SK-N-SH (cell line): Measurements from ENCODE around the gene PITHD1. TPM values are rescaled to one million over a fixed set of nuclear protein-coding genes. Genes with fewer than 3 reads are reported as not detected.
A peak's percentile ranks its signal among the peaks of the same experiment; 100 is the strongest.

Experiments
- CTCF ChIA-PET: fragments of 300-600, 350-600 bp; formaldehyde crosslinking; extraction: SDS; loops from one replicate; lab custom pipeline; 2021; lab: Yijun Ruan, JAX
- POLR2A ChIA-PET: fragments of 350-600 bp; sonication (Branson Sonifier 250); formaldehyde crosslinking; extraction: SDS; loops from one replicate; lab custom pipeline; 2020; ENCODE audit warnings: antibody characterized with exemption, inconsistent platforms; lab: Yijun Ruan, JAX
- DNase-seq: peaks from one replicate; pipeline ENCODE4 v3.0.0; 2012
- H2AFZ ChIP-seq: fragments of 200-600 bp; sonication (generic); 2 replicates; pipeline ENCODE4 v1.8.1; 2016; ENCODE audit warnings: antibody characterized with exemption, mild to moderate bottlenecking, low read depth
- H3F3A ChIP-seq: fragments of 200-600 bp; sonication (generic); replicated peaks from 2 replicates; pipeline ENCODE3; 2016; ENCODE audit warnings: antibody characterized with exemption, mild to moderate bottlenecking; ENCODE audit not compliant: insufficient read depth
- H3K27ac ChIP-seq, 2 experiments: fragments of 200-500 bp in 1 of 2; fragments of 200-600 bp in 1 of 2; sonication (Bioruptor generic) in 1 of 2; sonication (generic), shearing (Covaris generic) in 1 of 2; 2 replicates each; pipeline versions ENCODE4 v1.5.1 to v1.6.1; 2014 to 2016; ENCODE audit warnings: low read depth in 2 of 2, inconsistent platforms in 1 of 2, low read length in 1 of 2, mild to moderate bottlenecking in 1 of 2, mixed read lengths in 1 of 2
- H3K27me3 ChIP-seq: fragments of 200-600 bp; sonication (generic), shearing (Covaris generic); 2 replicates; pipeline ENCODE4 v1.6.1; 2016; ENCODE audit warnings: mixed run types; ENCODE audit not compliant: insufficient read depth
- H3K36me3 ChIP-seq, 2 experiments: fragments of 200-500 bp in 1 of 2; fragments of 200-600 bp in 1 of 2; sonication (Bioruptor generic) in 1 of 2; sonication (generic) in 1 of 2; replicated peaks in 1 of 2; 2 replicates each; pipeline versions ENCODE3 to v1.5.1; 2014 to 2016; ENCODE audit warnings: low read length in 1 of 2, mild to moderate bottlenecking in 1 of 2; ENCODE audit not compliant: insufficient read depth in 2 of 2, control insufficient read depth in 1 of 2
- H3K4me1 ChIP-seq, 2 experiments: fragments of 200-500 bp in 1 of 2; fragments of 200-600 bp in 1 of 2; sonication (Bioruptor generic) in 1 of 2; sonication (generic), shearing (Covaris generic) in 1 of 2; 2 replicates each; pipeline versions ENCODE4 v1.5.1 to v1.6.1; 2014 to 2016; ENCODE audit warnings: low read depth in 1 of 2, low read length in 1 of 2, mixed run types in 1 of 2; ENCODE audit not compliant: insufficient read depth in 2 of 2, control insufficient read depth in 1 of 2
- H3K4me2 ChIP-seq: fragments of 200-600 bp; sonication (generic), shearing (Covaris generic); 2 replicates; pipeline ENCODE4 v1.6.1; 2017; ENCODE audit warnings: mixed run types
- H3K4me3 ChIP-seq, 2 experiments: fragments of 200-500 bp in 1 of 2; fragments of 200-600 bp in 1 of 2; sonication (Bioruptor generic) in 1 of 2; sonication (generic), shearing (Covaris generic) in 1 of 2; 2 replicates each; pipeline versions ENCODE4 v1.5.1 to v1.8.1; 2014 to 2016; ENCODE audit warnings: low read depth in 2 of 2, inconsistent platforms in 1 of 2, low read length in 1 of 2, mild to moderate bottlenecking in 1 of 2, mixed read lengths in 1 of 2, moderate library complexity in 1 of 2
- H3K79me2 ChIP-seq: fragments of 200-600 bp; sonication (generic); 2 replicates; pipeline ENCODE4 v1.8.1; 2017; ENCODE audit warnings: mild to moderate bottlenecking; ENCODE audit not compliant: insufficient read depth
- H3K9ac ChIP-seq: fragments of 200-600 bp; sonication (generic); 2 replicates; pipeline ENCODE4 v1.6.1; 2017; ENCODE audit warnings: mixed run types
- H3K9me2 ChIP-seq: fragments of 200-600 bp; sonication (generic); 2 replicates; pipeline ENCODE4 v1.6.1; 2017; ENCODE audit warnings: mixed run types
- H3K9me3 ChIP-seq: fragments of 200-600 bp; sonication (generic); 2 replicates; pipeline ENCODE4 v1.6.1; 2017; ENCODE audit warnings: mixed run types, mild to moderate bottlenecking, moderate library complexity
- H4K20me1 ChIP-seq: fragments of 200-600 bp; sonication (generic); 2 replicates; pipeline ENCODE4 v1.6.1; 2017; ENCODE audit warnings: mild to moderate bottlenecking, mixed run types; ENCODE audit not compliant: insufficient read depth
- CTCF ChIP-seq: fragments of 200-600 bp; sonication (generic); IDR thresholded peaks from 2 replicates; pipeline ENCODE4 v1.6.1; 2017; ENCODE audit warnings: antibody characterized with exemption, mild to moderate bottlenecking, moderate library complexity
- ELF1 ChIP-seq: IDR thresholded peaks from 2 replicates; pipeline ENCODE4 v1.4.0; 2012
- GABPA ChIP-seq: IDR thresholded peaks from 2 replicates; pipeline ENCODE4 v1.4.0; 2012; ENCODE audit warnings: low read depth, mild to moderate bottlenecking
- GATA2 ChIP-seq: sonication (generic); formaldehyde crosslinking; IDR thresholded peaks from 2 replicates; pipeline ENCODE4 v1.5.0; 2020; ENCODE audit warnings: mild to moderate bottlenecking, missing genetic modification reagents
- MAX ChIP-seq: IDR thresholded peaks from 2 replicates; pipeline ENCODE4 v1.4.0; 2012; ENCODE audit warnings: low read depth
- MXI1 ChIP-seq: IDR thresholded peaks from 2 replicates; pipeline ENCODE4 v1.6.1; 2012; ENCODE audit warnings: mild to moderate bottlenecking, low read depth, low read length, improper control_type of control experiment
- NRF1 ChIP-seq: IDR thresholded peaks from 2 replicates; pipeline ENCODE4 v1.6.1; 2012; ENCODE audit warnings: low read depth, mild to moderate bottlenecking, low read length
- POLR2AphosphoS5 ChIP-seq: IDR thresholded peaks from 2 replicates; pipeline ENCODE4 v1.6.1; 2012; ENCODE audit warnings: low read depth, low read length
- RCOR1 ChIP-seq: fragments of 150-350 bp; IDR thresholded peaks from 2 replicates; pipeline ENCODE4 v1.6.1; 2017; ENCODE audit warnings: antibody characterized with exemption, low read length
- SIN3A ChIP-seq: IDR thresholded peaks from 2 replicates; pipeline ENCODE4 v1.6.1; 2012; ENCODE audit warnings: low read depth, mild to moderate bottlenecking, low read length, moderate library complexity, borderline replicate concordance
- TAF1 ChIP-seq: IDR thresholded peaks from 2 replicates; pipeline ENCODE4 v1.6.1; 2012; ENCODE audit warnings: low read depth, mild to moderate bottlenecking, low read length, moderate library complexity, borderline replicate concordance
- USF1 ChIP-seq: IDR thresholded peaks from 2 replicates; pipeline ENCODE4 v1.4.0; 2012; ENCODE audit warnings: low read depth, borderline replicate concordance
- USF2 ChIP-seq: fragments of 150-350 bp; IDR thresholded peaks from 2 replicates; pipeline ENCODE4 v1.6.1; 2017; ENCODE audit warnings: antibody characterized with exemption, low read length, low read depth, borderline replicate concordance
- YY1 ChIP-seq: IDR thresholded peaks from 2 replicates; pipeline ENCODE4 v1.4.0; 2012; ENCODE audit warnings: low read depth, mild to moderate bottlenecking
- WGBS: methylation state at CpG from one replicate; pipeline ENCODE4 v1.1.6; 2017; ENCODE audit warnings: low lambda C conversion rate; 5-methylcytosine and 5-hydroxymethylcytosine counted together
- polyA plus RNA-seq, 3 experiments: library from polyadenylated mRNA; depleted of rRNA; stranded (reverse); fragments of >200 nt; gene quantifications; 2 replicates each; pipeline ENCODE4 v1.2.3, GENCODE V29; 2012

PITHD1 gene
- polyA plus RNA-seq, 1 of the 3 experiments (the other 2 are of a cell fraction) = 36.3 TPM

- Histone ChIP-seq H3K4me1 (peaks cover 4 to 14% of the 10 kb centered on the region in 2 experiments; a peak in 2 of 4 replicates), H3K27me3 (no peaks in the 10 kb centered on the region), H2AFZ (peak within 1 kb of the TSS; percentile 83), H3K27ac (peak within 1 kb of the TSS; percentile 64 to 88; a peak in 3 of 4 replicates), H3F3A (peaks cover 26% of the 10 kb centered on the region), H3K79me2 (peaks cover 52% of the 10 kb centered on the region), H3K36me3 (peaks cover 6 to 16% of the 10 kb centered on the region in 2 experiments), H3K9me3 (no peaks in the 10 kb centered on the region), H3K9ac (peak within 1 kb of the TSS; percentile 79), H3K4me2 (peak within 1 kb of the TSS; percentile 90), H3K9me2 (no peaks in the 10 kb centered on the region), H4K20me1 (peaks cover 46% of the 10 kb centered on the region), H3K4me3 (peak within 1 kb of the TSS; percentile 74 to 93)
- CTCF ChIA-PET = interaction anchor here (0.6 to 4.2 kb wide), 8 partner anchors 8 to 1175 kb away, joined by 3 to 21 read pairs (median 4); no protein-coding TSS in a partner anchor
- TF ChIP-seq ELF1 (peak; percentile 38; the same call in 1 of the 2 replicates), TAF1 (peak; percentile 83), SIN3A (peak; percentile 56; the same call in 1 of the 2 replicates), USF1 (no peak), RCOR1 (0 out of 2 replicates have a peak, but pooled peaks have one; percentile 3), POLR2AphosphoS5 (peak; percentile 83), YY1 (peak; percentile 90), NRF1 (no peak), GABPA (peak; percentile 87), USF2 (no peak), MAX (peak; percentile 39), MXI1 (peak; percentile 77)
- WGBS = 2% methylated on average over 24 of the region's 119 CpGs
- POLR2A ChIA-PET = interaction anchor here (0.9 to 1.8 kb wide), 7 partner anchors 20 to 399 kb away, joined by 3 to 6 read pairs (median 3); partner anchors contain the start of genes HMGCL, HNRNPR, LYPLA2 and RPL11
- peak; percentile 99 for DNase-seq
Observed at GRCh38 chr1:23743287-23744152, 34.7 kb upstream of the PITHD1 start, which contains the start of gene ELOA. Gene ELOA, plus strand, starts transcription at chr1:23743471. Its CDS starts 33 bp downstream, at chr1:23743504.

GRCh38 chr1:23745515-23745914, 32.7 kb upstream of the PITHD1 start:
- H3K27me3 ChIP-seq = no peaks in the 10 kb centered on the region
- no peak overlapping the region; a peak in 1 of 4 replicates for H3K4me3 ChIP-seq
- CTCF ChIA-PET = interaction anchor here (1.0 to 4.2 kb wide), 9 partner anchors 8 to 248 kb away, joined by 3 to 21 read pairs (median 3); partner anchors contain the start of gene RPL11
- peak overlapping the region in 1 of 2 experiments; percentile 64; a peak in 2 of 4 replicates for H3K27ac ChIP-seq
- peak; percentile 49 for TF ChIP-seq CTCF
- TF ChIP-seq GATA2 (CRISPR knock-in tag) = no peak
- H3K79me2 ChIP-seq = peaks cover 72% of the 10 kb centered on the region
- H3K9me3 ChIP-seq = no peaks in the 10 kb centered on the region
- no peaks in the 10 kb centered on the region for H3K9me2 ChIP-seq
- POLR2A ChIA-PET = no interaction called here
- H3K36me3 ChIP-seq = peaks cover 17 to 30% of the 10 kb centered on the region in 2 experiments
- peaks cover 4 to 14% of the 10 kb centered on the region in 2 experiments; a peak in 2 of 4 replicates for H3K4me1 ChIP-seq
- peaks cover 26% of the 10 kb centered on the region for H3F3A ChIP-seq
- peak overlapping the region; percentile 90 for H3K4me2 ChIP-seq
- DNase-seq = peak; percentile 64
- no peak overlapping the region for H3K9ac ChIP-seq
- no peak overlapping the region for H2AFZ ChIP-seq
- H4K20me1 ChIP-seq = peaks cover 57% of the 10 kb centered on the region
- 75% methylated on average over 1 of the region's 1 CpG for WGBS
